NAMALWA (cell line): Measurements from ENCODE around the gene RAD51B.

Source experiments
- DNase-seq: peaks from one replicate; pipeline ENCODE4 v3.0.0-alpha.2; 2015; ENCODE audit warnings: low spot score

The RAD51B gene

DNA sequence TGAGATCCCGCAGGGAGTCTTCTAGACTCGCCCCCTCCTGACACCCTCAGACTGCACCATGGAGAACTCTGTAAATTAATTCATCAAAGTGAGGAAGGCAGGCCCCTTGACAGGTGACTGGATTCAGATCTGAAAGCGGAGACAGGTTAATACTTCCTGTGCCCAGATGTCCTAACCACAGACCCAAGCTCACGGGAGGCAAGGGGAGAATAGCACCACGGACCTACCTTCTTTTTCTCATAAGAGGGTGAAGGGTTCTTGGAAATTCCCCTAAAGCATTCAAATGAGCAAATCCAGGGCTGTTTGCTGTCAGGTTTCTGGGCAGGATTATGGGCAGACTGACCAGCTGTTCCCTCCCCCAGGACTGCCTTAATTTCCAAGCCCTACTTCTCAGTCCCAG lies 803.3 kb downstream of the RAD51B start:
- no peak for DNase-seq

DNA sequence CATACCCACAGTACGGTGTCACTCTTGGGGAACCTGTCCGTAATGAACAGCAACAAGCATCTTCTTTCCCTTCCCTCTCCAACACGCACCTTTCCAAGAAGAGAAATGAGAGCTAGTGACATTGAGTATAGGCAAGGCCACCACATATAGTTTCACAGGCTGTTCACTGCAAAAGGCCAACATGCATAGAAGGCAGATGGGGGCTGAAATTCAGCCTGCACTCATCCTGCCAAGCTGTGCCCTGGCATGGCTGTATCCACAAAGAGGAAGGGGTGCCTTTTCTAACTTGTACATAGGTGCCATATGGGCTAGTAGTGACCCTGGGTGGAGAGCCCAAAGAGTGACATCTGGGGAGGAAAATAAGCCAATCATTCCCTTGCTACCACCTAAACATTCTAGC lies 803.7 kb downstream of the RAD51B start:
- DNase-seq = no peak

DNA sequence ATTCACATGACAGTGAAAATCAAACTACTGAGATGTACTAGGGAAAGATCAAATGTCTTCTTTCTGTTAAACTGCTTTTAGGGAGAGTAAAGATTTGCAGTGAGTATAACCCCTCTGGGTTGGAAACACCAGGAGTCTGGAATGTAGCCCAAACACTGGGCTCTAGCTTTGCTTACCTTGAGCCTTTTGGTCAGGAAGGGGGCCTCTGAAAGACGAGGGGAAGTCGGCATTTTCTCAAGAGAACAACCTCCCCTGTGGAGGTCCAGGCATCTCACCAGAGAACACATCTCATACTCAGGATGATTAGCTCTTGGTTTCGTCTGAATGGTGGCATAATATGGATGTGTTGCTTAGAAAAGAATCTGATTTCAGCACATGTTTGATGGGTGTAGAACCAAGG lies 804.2 kb downstream of the RAD51B start:
- no peak for DNase-seq

DNA sequence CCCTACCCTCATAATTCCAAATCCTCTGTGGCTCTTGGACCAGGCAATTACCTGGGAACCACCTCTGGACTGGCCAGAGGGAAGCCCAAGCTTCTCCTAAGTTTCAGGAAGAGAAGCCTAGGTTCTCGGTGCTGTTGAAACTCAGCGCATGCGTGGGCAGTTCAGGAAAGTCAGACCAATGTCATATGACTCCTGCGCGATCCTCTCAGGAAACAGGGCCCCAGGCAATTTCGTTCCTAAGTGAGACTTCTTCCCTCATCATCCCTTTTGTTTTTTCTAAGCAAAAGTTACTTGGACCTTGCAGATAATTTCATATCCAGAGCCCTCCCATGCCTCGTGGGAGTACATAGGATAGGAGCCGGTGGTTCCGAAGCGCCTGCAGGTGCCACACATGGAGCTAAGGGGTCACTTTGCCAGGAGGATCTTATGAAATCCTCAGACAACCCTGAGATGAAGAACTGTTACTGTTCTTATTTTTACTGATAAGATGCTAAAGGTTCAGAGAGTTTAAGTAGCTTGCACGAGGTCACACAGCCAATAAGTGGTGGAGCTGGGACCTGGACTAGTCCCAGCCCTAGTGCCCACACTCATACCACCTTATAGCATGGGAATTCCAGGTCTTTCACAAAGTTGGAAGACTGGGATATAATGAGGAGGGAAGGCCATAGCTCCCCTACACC lies 805.1 kb downstream of the RAD51B start:
- DNase-seq = no peak

DNA sequence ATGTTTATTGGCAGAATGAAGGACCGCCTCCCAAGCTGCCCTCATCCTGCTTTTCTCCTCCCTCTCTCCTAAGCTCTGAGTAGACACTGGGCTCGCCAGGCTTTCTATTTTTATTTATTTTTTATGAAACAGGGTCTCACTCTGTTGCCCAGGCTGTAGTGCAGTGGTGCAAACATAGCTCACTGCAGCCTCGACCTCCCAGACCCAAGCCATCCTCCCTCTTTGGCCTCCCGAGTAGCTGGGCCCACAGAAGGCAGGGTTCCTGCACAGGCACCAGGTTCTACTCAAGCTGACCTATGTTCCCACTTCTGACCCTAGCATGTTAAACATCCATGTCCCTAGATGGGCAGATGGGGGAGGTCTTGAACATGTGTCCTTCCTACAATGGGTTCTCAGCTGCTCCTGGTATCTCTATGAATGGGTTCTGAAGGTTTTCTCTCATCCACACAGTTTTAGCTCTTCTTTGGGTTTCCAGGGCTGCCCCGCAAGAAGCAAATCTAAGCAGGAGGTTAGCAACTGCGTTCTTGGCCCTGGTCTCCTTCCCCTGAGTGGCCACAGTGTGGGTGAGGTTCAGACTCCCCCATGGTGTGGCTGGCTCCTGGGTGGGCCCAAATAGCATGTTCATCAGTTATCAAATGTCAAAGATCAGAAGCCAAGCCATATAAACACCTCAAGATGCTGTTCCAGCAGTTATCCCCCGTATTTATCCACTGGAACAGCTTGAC lies 805.9 kb downstream of the RAD51B start:
- no peak for DNase-seq

DNA sequence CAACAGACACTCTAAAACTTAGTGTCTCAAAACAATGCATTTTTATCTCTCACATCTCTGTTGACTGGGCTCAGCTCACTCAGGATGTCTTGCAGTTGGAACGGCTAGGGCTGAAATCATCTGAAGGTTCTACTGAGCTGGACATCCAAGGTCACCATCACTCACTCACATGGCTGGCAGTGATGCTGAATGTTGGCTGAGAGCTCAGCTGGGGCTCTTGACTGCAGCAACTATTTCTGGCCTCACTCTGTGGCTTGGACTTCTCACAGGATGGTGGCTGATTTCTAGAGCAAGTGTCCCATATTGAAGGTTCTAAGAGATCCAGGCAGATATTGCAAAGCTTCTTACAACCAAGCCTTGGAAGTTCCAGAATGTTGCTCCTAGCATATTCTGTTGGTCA lies 806.8 kb downstream of the RAD51B start:
- no peak for DNase-seq

DNA sequence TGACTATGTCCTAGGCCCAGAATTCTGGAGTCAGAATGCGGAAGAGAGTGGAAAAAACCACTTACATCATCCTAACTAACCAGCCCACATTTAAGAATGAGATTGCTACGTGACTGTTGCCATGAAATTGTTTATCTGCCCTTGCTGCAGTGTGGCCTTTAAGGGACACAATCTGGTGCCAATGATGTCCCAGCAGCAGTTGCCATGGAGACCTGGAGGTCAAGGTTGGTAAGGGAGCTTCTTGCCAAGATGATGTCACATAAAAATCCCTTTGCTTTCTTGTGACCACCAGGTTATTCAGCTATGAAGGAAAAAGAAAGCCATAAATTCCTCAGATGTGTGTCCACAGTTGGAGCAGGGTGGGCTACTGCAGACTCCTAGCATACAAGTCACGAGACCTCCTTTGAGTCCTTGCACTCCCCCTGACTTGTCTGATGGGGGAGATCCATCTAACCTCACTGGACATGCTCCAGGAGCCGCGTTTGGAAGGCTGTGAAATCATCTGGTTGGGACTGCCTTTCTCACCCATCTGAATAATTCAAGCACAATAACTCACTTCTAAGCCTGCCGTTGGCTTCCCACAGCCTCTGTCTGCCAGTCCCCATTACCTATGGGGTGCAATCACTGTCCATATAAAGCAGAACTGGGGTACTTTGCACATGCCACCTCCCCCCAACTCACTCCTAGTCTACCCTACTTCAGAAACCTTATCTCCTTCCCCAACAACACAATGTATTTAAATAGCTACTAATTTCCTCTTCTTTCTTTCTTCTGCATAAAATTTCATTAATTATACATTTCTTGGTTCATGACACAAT lies 807.7 kb downstream of the RAD51B start:
- DNase-seq = no peak

DNA sequence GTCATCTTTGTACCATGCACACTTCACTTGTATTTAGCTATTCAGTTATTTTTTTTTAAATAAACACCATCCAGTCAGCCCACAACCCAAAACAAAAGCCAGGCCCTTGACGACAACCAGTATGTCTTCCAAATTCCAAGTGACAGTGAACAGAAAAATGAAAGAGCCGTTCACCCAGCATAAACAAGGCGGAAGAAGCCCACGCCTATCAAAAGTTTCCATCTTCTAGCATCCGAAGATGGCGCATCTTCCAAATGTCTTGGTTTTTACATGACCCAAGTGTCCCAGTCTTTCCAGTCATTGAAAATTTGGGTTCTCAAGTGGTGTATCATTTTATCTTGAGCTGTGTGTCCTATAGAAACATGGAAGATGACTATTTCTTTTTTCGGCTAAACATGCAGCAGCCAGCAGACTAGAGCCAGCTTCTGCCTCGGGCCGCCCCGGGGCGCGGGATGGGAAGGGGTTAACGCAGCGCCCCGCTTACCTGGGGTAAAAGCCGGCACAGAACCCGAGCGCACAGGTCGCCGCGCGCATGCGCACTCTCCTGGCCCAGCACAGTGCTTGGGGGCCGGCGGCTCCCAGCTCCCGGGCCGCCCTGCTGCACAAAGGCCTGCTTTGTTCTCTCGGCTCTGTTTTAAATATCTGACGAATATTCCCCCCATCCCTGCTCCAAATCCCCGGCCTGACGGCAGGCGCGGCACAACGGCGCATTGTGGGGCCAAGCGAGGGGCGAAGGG lies 808.5 kb downstream of the RAD51B start:
- no peak for DNase-seq

DNA sequence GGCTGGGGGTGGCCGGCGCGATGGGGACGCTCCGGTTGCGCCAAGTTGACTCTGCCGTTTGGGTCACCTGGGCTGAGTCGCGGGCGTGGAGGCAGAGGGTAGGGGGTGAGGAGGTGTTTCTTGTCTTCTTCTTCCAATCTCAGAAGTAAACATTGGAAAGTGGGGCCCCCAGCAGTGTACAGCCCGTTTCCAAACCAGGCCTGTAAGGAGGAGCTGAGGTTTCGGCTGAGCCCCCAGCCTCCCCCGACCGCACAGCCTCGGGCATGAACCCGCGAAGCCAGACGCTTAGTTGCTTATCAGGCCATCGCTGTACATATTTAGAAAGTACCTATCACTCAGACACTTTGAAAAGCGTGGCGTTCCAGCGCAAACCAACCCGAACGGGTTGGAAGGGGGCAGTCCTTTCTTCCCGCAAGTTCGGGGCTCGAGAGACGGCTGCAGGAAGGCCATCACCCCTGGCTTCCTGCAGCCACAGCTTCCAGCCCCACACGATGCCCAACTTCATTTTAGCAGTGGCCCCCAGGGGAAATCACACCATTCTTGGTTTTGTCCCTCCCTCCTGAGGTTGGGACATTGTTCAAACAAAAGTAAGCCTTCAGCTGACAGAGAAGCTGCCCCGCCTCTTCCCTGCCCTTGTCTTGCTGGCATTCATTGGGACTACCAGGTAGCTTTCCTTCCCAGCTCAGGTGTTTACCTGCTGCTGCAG lies 809.2 kb downstream of the RAD51B start:
- DNase-seq = no peak

DNA sequence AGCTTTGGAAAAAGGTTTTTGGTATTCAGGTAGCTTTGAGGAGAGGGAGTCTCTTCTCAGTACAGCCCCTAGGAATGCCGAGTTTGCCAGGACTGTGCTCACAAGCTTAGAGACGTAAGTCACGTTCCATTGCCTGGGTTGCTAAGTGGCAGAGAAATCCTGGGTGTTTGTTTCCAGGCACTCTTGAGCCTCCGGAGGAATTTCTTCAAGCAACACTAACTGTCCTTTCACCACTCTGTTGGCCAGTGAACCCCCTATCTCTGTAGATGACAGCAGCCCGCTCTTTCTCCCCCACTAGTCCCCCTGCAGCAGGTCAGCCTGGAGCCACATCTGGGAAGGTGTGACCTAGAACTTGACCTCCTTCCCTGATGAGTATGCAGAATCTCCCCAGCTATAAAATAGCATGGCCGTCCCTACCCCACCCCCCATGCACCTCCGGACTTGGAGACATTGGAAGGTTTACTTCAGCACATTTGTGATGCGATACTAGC lies 810.5 kb downstream of the RAD51B start:
- no peak for DNase-seq

DNA sequence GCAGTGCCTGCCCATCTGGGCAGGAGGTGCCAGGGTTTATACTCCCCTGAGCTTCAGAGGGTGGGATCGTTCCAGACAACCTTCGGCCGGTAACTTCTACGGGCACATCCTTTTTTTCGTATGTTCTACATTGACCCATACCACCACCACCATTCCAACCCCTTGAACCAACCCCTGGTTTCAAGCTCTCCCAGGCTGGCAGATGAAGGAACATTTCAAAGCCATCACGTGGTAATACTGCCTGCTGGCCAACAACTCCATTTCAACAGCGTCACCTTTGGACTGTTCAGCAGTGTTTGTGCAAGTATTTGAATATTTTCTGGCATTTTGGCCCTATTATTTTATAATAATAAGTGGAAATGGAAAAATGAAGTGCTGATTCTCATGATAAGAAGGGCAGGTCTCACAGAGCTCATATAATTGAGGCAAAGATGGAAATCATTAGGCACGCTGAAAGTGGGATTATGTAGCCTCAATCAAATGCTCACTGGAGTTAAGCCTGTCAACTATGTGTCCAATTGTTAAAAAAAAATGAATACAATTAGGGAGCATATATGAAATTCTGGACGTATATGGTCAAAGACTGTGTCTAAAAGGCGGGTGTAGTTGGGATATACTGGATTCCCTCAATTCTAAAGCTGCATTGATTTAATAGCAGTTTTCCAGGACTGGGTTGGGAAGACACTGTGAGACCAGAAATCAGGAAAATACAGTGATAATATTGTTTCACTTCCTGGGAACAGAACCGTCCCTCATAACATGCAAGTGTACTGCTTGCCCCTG lies 811.2 kb downstream of the RAD51B start:
- DNase-seq = no peak

DNA sequence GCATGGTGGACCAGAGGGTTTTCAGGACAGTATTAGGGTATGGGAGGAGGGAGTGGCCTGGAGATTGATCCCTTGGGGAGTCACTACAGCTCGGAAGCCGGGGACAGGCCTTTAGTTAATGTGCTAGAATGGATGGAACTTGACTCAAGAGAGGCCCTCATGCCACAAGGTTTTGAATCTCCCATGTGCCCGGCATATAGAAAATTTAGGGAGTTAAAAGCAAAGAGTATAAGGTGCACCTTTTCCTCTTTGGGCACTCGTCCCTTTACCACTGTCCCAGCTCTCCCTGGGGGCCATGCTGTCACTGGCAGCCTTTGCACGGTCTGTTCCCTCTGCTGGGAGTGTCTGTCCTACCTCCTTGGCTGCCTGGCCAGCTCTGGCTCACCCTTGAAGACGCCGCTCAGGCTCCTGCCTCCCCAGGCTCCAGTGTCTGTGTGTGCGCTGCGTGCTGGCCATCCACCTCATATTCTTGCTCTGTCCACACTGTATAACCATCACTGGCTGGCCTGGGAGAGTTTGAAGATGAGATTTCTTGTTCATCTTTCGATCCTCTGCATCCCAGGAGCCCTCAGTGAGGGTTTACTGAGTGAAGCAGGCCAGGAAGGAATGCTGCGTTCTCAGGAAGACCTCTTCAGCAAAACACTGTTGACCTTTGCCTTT lies 811.9 kb downstream of the RAD51B start:
- DNase-seq = no peak

DNA sequence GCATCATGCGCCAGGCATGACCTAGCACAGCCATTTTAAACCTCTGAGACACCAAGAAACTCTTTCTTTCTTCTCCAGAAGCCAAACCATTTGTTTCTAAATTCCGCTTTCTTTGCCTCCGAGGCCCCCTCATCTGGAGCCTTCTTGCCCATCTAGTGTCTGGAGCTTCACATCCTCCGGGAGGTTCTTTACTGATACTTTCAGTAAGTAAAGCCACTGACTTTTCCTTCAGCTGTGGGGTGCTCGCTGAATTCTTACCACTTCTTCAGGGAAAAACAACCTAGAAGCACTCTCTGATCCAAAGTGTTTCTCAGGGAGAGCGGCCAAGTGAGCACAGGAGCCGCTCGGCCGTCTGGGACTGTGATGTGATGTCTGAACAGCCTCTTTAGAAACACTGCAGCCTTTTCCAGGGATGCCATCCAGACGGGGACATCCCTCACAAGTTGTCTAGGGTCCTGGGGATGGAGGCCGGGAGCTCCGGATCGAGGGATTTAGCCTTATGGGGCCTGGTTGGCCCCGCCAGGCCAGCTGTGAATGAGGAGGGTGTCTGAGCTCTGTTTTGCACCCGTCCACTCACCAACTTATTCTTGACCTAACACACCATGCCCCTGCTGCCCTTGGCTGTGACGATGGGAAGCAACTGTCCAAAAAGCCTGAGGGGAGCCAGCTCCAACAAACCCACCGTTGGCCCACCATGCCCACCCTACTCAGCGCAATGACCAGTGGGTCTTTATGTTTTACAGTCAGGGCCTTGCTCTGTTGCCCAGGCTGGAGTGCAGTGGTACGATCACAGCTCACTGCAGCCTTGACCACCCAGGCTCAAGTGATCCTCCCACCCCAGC lies 812.7 kb downstream of the RAD51B start:
- no peak for DNase-seq

DNA sequence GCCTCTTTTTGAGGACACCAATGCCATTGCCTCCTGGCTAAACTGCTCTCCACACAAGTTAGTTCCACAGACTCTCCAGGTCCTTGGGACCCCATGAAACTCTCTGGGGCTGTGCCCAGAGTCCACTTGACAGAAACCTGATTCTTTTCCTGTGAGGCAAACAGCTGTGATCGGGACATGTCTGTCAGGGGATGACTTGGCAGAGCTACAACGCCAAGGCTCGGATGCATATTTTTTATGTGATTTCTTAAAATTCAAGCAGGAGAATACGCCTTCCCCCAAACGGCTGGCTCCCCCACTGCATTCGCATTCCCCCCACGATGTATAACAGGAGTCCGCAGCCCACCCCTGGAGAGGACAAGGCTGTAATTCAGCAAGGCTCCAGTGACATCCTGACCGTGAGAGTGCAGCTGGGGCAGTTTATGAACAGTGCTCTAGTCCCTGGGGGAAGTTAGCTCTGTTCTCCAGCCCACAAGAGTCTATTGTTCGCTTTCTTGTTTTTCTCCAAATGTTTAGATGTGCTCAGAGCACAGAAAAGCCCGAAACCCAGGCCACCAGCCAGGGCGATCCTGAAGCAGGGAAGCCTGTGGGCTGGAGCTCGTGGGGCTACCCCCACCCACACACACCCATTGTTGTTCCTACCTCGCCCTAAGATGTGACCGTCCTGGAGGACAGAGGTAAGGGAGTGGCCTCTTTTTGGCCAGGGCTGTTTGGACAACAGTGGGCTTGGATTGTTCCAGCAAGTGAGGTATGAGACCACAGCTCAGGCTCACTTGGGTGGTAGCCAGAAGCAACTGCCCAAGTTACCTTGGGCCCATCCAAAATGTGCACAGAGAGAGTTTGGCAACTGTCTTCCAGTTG lies 813.8 kb downstream of the RAD51B start:
- no peak for DNase-seq

DNA sequence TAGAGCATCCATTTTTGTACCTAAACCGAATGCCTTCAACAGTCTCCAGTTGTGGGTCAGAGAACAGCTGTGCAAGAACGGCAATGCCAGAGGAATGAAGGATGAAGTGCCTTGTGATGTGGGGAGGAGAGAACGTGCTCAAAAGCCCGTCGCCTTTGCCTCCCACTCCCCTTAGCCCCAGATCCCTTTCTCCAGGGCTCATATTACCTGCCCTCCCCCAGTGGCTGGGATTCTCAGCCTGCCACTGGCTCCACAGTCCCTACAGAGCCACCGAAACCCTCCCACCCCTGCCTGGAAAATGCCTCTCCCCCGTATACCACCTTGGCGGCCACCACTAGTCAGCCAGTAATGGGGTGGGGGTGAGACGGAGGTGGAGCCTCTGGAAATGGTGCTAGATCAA lies 814.8 kb downstream of the RAD51B start:
- DNase-seq = no peak

DNA sequence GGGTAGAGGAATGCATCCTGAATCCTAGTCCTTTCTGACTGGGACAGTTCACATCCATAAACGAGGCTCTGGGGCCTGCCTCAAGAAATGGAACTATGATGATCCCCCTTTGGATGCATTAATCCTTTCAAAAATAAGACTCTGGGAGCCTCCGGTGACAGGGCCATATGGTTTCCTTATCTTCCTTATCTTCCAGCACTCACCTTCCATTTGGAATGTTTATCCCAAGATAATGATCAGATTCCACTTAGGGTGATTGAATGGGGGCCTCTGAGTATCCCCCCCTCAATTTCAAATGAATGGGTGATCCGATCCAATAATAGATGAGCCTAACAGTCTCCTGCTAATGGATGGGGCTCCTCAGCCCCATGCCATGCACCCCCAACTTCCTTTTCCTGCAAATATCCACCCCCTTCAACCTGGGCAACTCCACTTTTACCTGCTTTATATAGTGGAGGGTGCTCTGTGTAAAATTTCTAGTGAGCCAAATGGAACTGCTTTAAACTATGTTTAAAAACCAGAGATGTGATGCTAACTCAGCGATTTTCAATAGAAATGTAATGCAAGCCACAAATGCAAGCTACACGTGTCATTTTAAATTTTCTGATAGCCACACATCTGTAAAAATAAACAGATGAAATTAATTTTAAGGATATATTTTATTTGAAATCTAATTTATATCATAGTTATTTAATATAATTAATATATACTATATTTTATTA lies 815.5 kb downstream of the RAD51B start:
- DNase-seq = no peak

DNA sequence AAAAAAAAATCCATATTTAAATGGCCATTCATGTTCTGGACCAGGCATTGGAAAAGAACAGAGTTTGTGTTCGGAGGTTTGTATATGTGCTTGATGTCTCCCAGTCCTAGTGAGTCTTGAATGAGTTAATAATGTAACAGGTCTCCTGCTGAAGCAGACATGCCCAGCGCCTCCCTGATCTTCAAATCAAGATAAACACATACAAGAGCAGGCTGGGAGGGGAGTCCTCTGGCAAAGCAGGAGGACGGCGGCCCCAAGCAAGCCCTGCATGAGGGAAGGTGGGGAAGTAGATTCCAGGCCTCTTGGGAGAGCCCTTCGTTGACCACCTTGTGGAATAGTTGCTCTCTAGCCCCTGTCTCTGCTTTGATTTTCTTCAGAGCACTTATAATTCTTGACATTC lies 817.0 kb downstream of the RAD51B start:
- DNase-seq = no peak
